ENCODE data around the gene DNAI1. TPM values are rescaled to one million over a fixed set of nuclear protein-coding genes. Genes with fewer than 3 reads are reported as not detected.

Gene DNAI1
- polyA plus RNA-seq, 1 of the 3 experiments (the other 2 are of a cell fraction), result 0.46 TPM

DNA sequence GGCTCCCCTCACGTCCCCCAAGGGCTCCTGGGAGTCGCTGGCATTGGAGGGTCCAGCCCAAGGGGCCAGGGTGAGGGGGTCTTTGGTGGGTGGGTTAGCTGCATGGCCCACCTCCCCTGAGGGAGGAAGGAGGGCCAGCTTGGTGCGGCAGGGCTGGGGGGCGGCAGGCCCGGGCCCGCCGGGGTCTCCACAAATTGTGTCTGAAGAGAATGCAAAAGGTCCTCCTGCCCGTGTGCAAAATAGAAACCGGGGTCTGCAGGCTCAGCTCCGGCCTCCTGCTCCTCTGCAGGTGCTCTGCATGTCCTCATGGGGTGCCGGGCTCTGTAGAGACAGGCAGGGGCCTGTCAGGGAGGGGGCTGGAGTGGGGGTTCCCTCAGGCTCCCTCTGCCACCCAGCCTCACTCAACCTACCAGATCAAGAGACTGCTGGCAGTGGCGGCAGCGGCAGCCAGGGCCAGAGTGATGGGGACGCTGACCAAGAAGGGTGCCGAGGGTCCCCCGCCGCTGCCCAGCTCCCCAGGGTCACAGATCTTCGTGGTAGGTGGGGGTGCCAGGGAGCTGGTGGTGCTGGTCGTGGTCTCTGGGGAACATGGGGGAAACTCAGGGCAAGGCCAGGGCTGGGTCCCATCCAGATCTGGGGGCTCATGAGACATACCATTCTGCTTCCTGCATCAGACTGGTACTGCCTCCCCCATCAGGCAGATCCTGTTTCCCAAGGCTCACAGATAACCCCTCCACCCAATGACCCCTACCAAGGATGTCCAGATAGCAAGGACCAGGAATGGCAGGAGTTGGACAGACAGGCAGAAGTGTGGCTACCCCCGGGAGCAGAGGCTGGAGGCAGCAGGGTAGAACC, 93.4 kb downstream of the DNAI1 start:
- ChIA-PET POLR2A (no interaction called here), CTCF (interaction anchor here (1.0 to 18.0 kb wide), 7 partner anchors 10 to 148 kb away, joined by 3 to 507 read pairs (median 4); partner anchors contain the start of gene CNTFR)
- DNase-seq, result peak; percentile 20
- WGBS (ENCODE audit: low lambda C conversion rate), result 48% methylated on average over 12 of the region's 20 CpGs
- Histone ChIP-seq H3K9me3 (no peaks in the 10 kb centered on the region), H3K9me2 (no peaks in the 10 kb centered on the region), H3F3A (replicated peaks; ENCODE audit: insufficient read depth) (no peaks in the 10 kb centered on the region), H3K27me3 (ENCODE audit: insufficient read depth) (no peaks in the 10 kb centered on the region; the same call in 1 of the 2 replicates), H3K9ac (no peak overlapping the region), H3K4me2 (no peak overlapping the region), H3K27ac (ENCODE audit: low read depth in 2 of 2, low read length in 1 of 2) (no peak overlapping the region; a peak in 1 of 4 replicates), H3K4me1 (ENCODE audit: control insufficient read depth in 1 of 2, insufficient read depth in 2 of 2, low read depth in 1 of 2, low read length in 1 of 2) (peaks cover 0 to 73% of the 10 kb centered on the region in 2 experiments; a peak in 1 of 4 replicates), H4K20me1 (ENCODE audit: insufficient read depth) (no peaks in the 10 kb centered on the region), H3K36me3 (replicated peaks in 1 of 2; ENCODE audit: control insufficient read depth in 1 of 2, insufficient read depth in 2 of 2, low read length in 1 of 2) (no peaks in the 10 kb centered on the region), H2AFZ (ENCODE audit: low read depth) (no peak overlapping the region), H3K79me2 (ENCODE audit: insufficient read depth) (no peaks in the 10 kb centered on the region), H3K4me3 (ENCODE audit: low read depth in 2 of 2, low read length in 1 of 2) (no peak overlapping the region)
- TF ChIP-seq TEAD4 (IDR thresholded peaks at IDR 0.05; ENCODE audit: borderline replicate concordance, insufficient read depth) (no peak), GATA2 (CRISPR knock-in tag; IDR thresholded peaks at IDR 0.05) (no peak), TAF1 (IDR thresholded peaks at IDR 0.05; ENCODE audit: borderline replicate concordance, low read depth, low read length) (no peak), PBX3 (IDR thresholded peaks at IDR 0.05) (no peak), POLR2AphosphoS5 (IDR thresholded peaks at IDR 0.05; ENCODE audit: low read depth, low read length) (no peak), FOXJ3 (CRISPR knock-in tag; IDR thresholded peaks at IDR 0.05) (no peak), USF1 (IDR thresholded peaks at IDR 0.05; ENCODE audit: borderline replicate concordance, low read depth) (no peak), EP300 (IDR thresholded peaks at IDR 0.05; ENCODE audit: borderline replicate concordance in 1 of 2, low read depth in 1 of 2, low read length in 1 of 2) (no peak), FOSL2 (IDR thresholded peaks at IDR 0.05; ENCODE audit: borderline replicate concordance, low read depth) (no peak), EZH2phosphoT487 (IDR thresholded peaks at IDR 0.05; ENCODE audit: borderline replicate concordance, low read depth) (no peak), MXI1 (IDR thresholded peaks at IDR 0.05; ENCODE audit: low read depth, low read length) (no peak), FOXM1 (IDR thresholded peaks at IDR 0.05; ENCODE audit: low read depth) (no peak), NFIC (IDR thresholded peaks at IDR 0.05; ENCODE audit: borderline replicate concordance) (no peak), SMC3 (IDR thresholded peaks at IDR 0.05; ENCODE audit: low read depth, low read length) (no peak), RAD21 (IDR thresholded peaks at IDR 0.05; ENCODE audit: low read length) (no peak), TCF12 (IDR thresholded peaks at IDR 0.05) (no peak), JUND (IDR thresholded peaks at IDR 0.05) (no peak)
- TF ChIP-seq, protein P1, sequence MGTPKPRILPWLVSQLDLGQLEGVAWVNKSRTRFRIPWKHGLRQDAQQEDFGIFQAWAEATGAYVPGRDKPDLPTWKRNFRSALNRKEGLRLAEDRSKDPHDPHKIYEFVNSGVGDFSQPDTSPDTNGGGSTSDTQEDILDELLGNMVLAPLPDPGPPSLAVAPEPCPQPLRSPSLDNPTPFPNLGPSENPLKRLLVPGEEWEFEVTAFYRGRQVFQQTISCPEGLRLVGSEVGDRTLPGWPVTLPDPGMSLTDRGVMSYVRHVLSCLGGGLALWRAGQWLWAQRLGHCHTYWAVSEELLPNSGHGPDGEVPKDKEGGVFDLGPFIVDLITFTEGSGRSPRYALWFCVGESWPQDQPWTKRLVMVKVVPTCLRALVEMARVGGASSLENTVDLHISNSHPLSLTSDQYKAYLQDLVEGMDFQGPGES (IDR thresholded peaks at IDR 0.05; ENCODE audit: low read depth, low read length), result no peak
